GM12878 (cell line): ENCODE results near the gene DUSP22. TPM values are rescaled to one million over a fixed set of nuclear protein-coding genes. Genes with fewer than 3 reads are reported as not detected.

ENCODE experiments used
- CBX3 ChIP-seq: fragments of 200-600 bp; sonication (generic); IDR thresholded peaks from 2 replicates; pipeline ENCODE4 v1.6.1; 2016; ENCODE audit warnings: low read depth, borderline replicate concordance
- CEBPB ChIP-seq, 2 experiments: fragments of 150-350 bp in 1 of 2; IDR thresholded peaks; 2 replicates each; pipeline ENCODE4 v1.6.1; 2012 to 2014; ENCODE audit warnings: low read depth in 2 of 2, low read length in 2 of 2, borderline replicate concordance in 1 of 2, inconsistent platforms in 1 of 2
- FOXK2 ChIP-seq: fragments of 450-650 bp; IDR thresholded peaks from 2 replicates; pipeline ENCODE4 v1.6.1; 2017; ENCODE audit warnings: mild to moderate bottlenecking, moderate library complexity
- MEF2A ChIP-seq: IDR thresholded peaks from 2 replicates; pipeline ENCODE4 v1.6.1; 2011; ENCODE audit warnings: low read depth, mild to moderate bottlenecking, low read length, moderate library complexity; ENCODE audit not compliant: insufficient read depth
- NFIC ChIP-seq: IDR thresholded peaks from 2 replicates; pipeline ENCODE4 v1.6.1; 2012; ENCODE audit warnings: low read depth, mild to moderate bottlenecking, inconsistent platforms, low read length, moderate library complexity
- RCOR1 ChIP-seq: conservative IDR thresholded peaks from 2 replicates; pipeline ENCODE4 v1.6.1; 2012; ENCODE audit warnings: low read depth, low read length, improper control_type of control experiment
- SMAD5 ChIP-seq: IDR thresholded peaks from 2 replicates; pipeline ENCODE4 v1.6.1; 2016; ENCODE audit warnings: antibody characterized with exemption, low read depth
- SUZ12 ChIP-seq: fragments of 200-600 bp; sonication (generic); IDR thresholded peaks from one replicate; pipeline ENCODE4 v1.6.1; 2018; ENCODE audit warnings: antibody characterized with exemption, mild to moderate bottlenecking; ENCODE audit not compliant: unreplicated experiment
- TBL1XR1 ChIP-seq: IDR thresholded peaks from 2 replicates; pipeline ENCODE4 v1.6.1; 2012; ENCODE audit warnings: low read depth, low read length, improper control_type of control experiment
- polyA plus RNA-seq, 11 experiments: library from polyadenylated mRNA; depleted of rRNA in 4 of 11; unstranded in 6 of 11; stranded (reverse) in 5 of 11; fragments of >200 nt; fragmentation: Nextera tagmentation in 4 of 11; fragmentation: Illumina TruSeq in 1 of 11; extraction: Ambion mirVana in 4 of 11; extraction: Trizol in 1 of 11; gene quantifications; 1 replicate in 1 of 11; 2 replicates in 10 of 11; pipeline versions ENCODE4 v1.2.1 to v1.2.3, GENCODE V29; 2011 to 2016; ENCODE audit warnings: inconsistent platforms in 2 of 11, missing spikeins in 2 of 11, low read depth in 1 of 11
- total RNA-seq, 4 experiments: library from RNA; depleted of rRNA in 3 of 4; stranded (reverse); fragments of >200 nt in 3 of 4; fragmentation: Illumina TruSeq in 1 of 4; extraction: Trizol in 1 of 4; gene quantifications; 2 replicates each; pipeline versions ENCODE4 v1.2.1 to v1.2.3, GENCODE V29; 2013 to 2021
- TF ChIP-seq, protein P1 (sequence below): fragments of 450-650 bp; IDR thresholded peaks from 2 replicates; pipeline ENCODE4 v1.6.1; 2016; ENCODE audit warnings: mild to moderate bottlenecking
- TF ChIP-seq, protein P2 (sequence below): fragments of 450-650 bp; formaldehyde crosslinking; IDR thresholded peaks from 2 replicates; pipeline ENCODE4 v1.4.0; 2020; ENCODE audit warnings: mild to moderate bottlenecking, moderate library complexity
- TF ChIP-seq, protein P3 (sequence below): IDR thresholded peaks from 2 replicates; pipeline ENCODE4 v1.6.1; 2012; ENCODE audit warnings: improper control_type of control experiment, low read depth, low read length; ENCODE audit not compliant: insufficient replicate concordance
- TF ChIP-seq, protein P4 (sequence below): fragments of 450-650 bp; IDR thresholded peaks from 2 replicates; pipeline ENCODE4 v1.6.1; 2017; ENCODE audit warnings: low read depth, mild to moderate bottlenecking, moderate library complexity

Gene DUSP22
- total and polyA plus RNA-seq, 10 of the 15 experiments (the other 5 are each of a cell fraction or from before 2014, with no cell fraction given), result 78.9 to 156 (median 107) TPM

DNA sequence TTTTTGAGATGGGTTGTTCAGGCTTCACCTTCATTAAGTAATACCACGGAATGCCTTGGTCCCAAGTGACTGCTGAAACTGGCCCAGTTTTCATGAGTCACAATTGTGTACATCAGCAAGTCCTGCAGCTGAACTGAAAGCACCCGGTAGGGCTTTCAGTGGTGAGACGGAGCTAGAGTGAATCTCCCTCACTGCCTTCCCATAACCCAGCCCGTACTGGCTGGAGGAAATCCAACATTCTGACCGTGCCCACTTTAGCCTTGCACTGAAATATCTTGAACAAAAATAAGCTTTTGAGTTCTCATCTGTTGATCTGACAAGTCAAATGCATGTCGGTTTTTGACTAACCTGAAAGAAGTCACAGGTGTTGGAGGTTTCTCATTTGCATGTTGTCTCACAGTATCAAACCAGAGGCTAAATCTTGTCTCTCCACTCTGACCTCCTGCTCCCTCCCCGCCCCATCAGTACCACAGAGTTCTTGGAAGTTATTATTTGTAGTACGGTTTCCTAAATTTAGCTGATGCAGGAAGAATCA is 35.9 kb downstream of the DUSP22 start (continued):
- TF ChIP-seq, protein P1, sequence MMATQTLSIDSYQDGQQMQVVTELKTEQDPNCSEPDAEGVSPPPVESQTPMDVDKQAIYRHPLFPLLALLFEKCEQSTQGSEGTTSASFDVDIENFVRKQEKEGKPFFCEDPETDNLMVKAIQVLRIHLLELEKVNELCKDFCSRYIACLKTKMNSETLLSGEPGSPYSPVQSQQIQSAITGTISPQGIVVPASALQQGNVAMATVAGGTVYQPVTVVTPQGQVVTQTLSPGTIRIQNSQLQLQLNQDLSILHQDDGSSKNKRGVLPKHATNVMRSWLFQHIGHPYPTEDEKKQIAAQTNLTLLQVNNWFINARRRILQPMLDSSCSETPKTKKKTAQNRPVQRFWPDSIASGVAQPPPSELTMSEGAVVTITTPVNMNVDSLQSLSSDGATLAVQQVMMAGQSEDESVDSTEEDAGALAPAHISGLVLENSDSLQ, result peak; percentile 71; the same call in 1 of the 2 replicates
- TF ChIP-seq CEBPB (IDR thresholded peaks at IDR 0.05; ENCODE audit: borderline replicate concordance in 1 of 2, low read depth in 2 of 2, low read length in 2 of 2) (no peak), RCOR1 (0 out of 2 replicates have a peak, but pooled peaks have one; percentile 81), SUZ12 (no peak), SMAD5 (peak; percentile 44; the same call in 1 of the 2 replicates), NFIC (no peak), MEF2A (peak; percentile 96), TBL1XR1 (peak; percentile 99), FOXK2 (no peak), CBX3 (no peak)
- TF ChIP-seq, protein P2, sequence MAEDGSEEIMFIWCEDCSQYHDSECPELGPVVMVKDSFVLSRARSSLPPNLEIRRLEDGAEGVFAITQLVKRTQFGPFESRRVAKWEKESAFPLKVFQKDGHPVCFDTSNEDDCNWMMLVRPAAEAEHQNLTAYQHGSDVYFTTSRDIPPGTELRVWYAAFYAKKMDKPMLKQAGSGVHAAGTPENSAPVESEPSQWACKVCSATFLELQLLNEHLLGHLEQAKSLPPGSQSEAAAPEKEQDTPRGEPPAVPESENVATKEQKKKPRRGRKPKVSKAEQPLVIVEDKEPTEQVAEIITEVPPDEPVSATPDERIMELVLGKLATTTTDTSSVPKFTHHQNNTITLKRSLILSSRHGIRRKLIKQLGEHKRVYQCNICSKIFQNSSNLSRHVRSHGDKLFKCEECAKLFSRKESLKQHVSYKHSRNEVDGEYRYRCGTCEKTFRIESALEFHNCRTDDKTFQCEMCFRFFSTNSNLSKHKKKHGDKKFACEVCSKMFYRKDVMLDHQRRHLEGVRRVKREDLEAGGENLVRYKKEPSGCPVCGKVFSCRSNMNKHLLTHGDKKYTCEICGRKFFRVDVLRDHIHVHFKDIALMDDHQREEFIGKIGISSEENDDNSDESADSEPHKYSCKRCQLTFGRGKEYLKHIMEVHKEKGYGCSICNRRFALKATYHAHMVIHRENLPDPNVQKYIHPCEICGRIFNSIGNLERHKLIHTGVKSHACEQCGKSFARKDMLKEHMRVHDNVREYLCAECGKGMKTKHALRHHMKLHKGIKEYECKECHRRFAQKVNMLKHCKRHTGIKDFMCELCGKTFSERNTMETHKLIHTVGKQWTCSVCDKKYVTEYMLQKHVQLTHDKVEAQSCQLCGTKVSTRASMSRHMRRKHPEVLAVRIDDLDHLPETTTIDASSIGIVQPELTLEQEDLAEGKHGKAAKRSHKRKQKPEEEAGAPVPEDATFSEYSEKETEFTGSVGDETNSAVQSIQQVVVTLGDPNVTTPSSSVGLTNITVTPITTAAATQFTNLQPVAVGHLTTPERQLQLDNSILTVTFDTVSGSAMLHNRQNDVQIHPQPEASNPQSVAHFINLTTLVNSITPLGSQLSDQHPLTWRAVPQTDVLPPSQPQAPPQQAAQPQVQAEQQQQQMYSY (CRISPR knock-in tag), result no peak
- TF ChIP-seq, protein P3, sequence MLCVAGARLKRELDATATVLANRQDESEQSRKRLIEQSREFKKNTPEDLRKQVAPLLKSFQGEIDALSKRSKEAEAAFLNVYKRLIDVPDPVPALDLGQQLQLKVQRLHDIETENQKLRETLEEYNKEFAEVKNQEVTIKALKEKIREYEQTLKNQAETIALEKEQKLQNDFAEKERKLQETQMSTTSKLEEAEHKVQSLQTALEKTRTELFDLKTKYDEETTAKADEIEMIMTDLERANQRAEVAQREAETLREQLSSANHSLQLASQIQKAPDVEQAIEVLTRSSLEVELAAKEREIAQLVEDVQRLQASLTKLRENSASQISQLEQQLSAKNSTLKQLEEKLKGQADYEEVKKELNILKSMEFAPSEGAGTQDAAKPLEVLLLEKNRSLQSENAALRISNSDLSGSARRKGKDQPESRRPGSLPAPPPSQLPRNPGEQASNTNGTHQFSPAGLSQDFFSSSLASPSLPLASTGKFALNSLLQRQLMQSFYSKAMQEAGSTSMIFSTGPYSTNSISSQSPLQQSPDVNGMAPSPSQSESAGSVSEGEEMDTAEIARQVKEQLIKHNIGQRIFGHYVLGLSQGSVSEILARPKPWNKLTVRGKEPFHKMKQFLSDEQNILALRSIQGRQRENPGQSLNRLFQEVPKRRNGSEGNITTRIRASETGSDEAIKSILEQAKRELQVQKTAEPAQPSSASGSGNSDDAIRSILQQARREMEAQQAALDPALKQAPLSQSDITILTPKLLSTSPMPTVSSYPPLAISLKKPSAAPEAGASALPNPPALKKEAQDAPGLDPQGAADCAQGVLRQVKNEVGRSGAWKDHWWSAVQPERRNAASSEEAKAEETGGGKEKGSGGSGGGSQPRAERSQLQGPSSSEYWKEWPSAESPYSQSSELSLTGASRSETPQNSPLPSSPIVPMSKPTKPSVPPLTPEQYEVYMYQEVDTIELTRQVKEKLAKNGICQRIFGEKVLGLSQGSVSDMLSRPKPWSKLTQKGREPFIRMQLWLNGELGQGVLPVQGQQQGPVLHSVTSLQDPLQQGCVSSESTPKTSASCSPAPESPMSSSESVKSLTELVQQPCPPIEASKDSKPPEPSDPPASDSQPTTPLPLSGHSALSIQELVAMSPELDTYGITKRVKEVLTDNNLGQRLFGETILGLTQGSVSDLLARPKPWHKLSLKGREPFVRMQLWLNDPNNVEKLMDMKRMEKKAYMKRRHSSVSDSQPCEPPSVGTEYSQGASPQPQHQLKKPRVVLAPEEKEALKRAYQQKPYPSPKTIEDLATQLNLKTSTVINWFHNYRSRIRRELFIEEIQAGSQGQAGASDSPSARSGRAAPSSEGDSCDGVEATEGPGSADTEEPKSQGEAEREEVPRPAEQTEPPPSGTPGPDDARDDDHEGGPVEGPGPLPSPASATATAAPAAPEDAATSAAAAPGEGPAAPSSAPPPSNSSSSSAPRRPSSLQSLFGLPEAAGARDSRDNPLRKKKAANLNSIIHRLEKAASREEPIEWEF, result peak; percentile 69
- TF ChIP-seq, protein P4, sequence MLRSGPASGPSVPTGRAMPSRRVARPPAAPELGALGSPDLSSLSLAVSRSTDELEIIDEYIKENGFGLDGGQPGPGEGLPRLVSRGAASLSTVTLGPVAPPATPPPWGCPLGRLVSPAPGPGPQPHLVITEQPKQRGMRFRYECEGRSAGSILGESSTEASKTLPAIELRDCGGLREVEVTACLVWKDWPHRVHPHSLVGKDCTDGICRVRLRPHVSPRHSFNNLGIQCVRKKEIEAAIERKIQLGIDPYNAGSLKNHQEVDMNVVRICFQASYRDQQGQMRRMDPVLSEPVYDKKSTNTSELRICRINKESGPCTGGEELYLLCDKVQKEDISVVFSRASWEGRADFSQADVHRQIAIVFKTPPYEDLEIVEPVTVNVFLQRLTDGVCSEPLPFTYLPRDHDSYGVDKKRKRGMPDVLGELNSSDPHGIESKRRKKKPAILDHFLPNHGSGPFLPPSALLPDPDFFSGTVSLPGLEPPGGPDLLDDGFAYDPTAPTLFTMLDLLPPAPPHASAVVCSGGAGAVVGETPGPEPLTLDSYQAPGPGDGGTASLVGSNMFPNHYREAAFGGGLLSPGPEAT, result peak; percentile 90
